GM12878 (cell line): ENCODE measurements around the gene NMD3. TPM values are rescaled to one million over a fixed set of nuclear protein-coding genes. Genes with fewer than 3 reads are reported as not detected.

Experiments
- BHLHE40 ChIP-seq, 2 experiments: fragments of 450-650 bp in 1 of 2; IDR thresholded peaks; 2 replicates each; pipeline ENCODE4 v1.6.1; 2011 to 2017; ENCODE audit warnings: low read depth in 2 of 2, borderline replicate concordance in 1 of 2, improper control_type of control experiment in 1 of 2, low read length in 1 of 2, mild to moderate bottlenecking in 1 of 2
- EED ChIP-seq: sonication (generic); IDR thresholded peaks from 2 replicates; pipeline ENCODE4 v1.6.1; 2016; ENCODE audit warnings: antibody characterized with exemption, low read depth
- RELB ChIP-seq: fragments of 450-650 bp; IDR thresholded peaks from 2 replicates; pipeline ENCODE4 v1.6.1; 2017; ENCODE audit warnings: low read depth, mild to moderate bottlenecking, moderate library complexity
- ZNF24 ChIP-seq: fragments of 450-650 bp; IDR thresholded peaks from 2 replicates; pipeline ENCODE4 v1.6.1; 2017; ENCODE audit warnings: antibody characterized with exemption, mild to moderate bottlenecking
- polyA plus RNA-seq, 11 experiments: library from polyadenylated mRNA; depleted of rRNA in 4 of 11; unstranded in 6 of 11; stranded (reverse) in 5 of 11; fragments of >200 nt; fragmentation: Nextera tagmentation in 4 of 11; fragmentation: Illumina TruSeq in 1 of 11; extraction: Ambion mirVana in 4 of 11; extraction: Trizol in 1 of 11; gene quantifications; 1 replicate in 1 of 11; 2 replicates in 10 of 11; pipeline versions ENCODE4 v1.2.1 to v1.2.3, GENCODE V29; 2011 to 2016; ENCODE audit warnings: inconsistent platforms in 2 of 11, missing spikeins in 2 of 11, low read depth in 1 of 11
- total RNA-seq, 4 experiments: library from RNA; depleted of rRNA in 3 of 4; stranded (reverse); fragments of >200 nt in 3 of 4; fragmentation: Illumina TruSeq in 1 of 4; extraction: Trizol in 1 of 4; gene quantifications; 2 replicates each; pipeline versions ENCODE4 v1.2.1 to v1.2.3, GENCODE V29; 2013 to 2021
- TF ChIP-seq, protein P1 (sequence below): fragments of 450-650 bp; formaldehyde crosslinking; IDR thresholded peaks from 2 replicates; pipeline ENCODE4 v1.5.0; 2022; ENCODE audit warnings: mild to moderate bottlenecking, missing genetic modification characterization

The NMD3 gene
- total and polyA plus RNA-seq, 10 of the 15 experiments (the other 5 are each of a cell fraction or from before 2014, with no cell fraction given) = 34.2 to 66.8 (median 55.7) TPM

GRCh38 chr3:161272524-161272923 lies 51.4 kb downstream of the NMD3 start (continued):
- TF ChIP-seq ZNF24 = no peak
- TF ChIP-seq, protein P1, sequence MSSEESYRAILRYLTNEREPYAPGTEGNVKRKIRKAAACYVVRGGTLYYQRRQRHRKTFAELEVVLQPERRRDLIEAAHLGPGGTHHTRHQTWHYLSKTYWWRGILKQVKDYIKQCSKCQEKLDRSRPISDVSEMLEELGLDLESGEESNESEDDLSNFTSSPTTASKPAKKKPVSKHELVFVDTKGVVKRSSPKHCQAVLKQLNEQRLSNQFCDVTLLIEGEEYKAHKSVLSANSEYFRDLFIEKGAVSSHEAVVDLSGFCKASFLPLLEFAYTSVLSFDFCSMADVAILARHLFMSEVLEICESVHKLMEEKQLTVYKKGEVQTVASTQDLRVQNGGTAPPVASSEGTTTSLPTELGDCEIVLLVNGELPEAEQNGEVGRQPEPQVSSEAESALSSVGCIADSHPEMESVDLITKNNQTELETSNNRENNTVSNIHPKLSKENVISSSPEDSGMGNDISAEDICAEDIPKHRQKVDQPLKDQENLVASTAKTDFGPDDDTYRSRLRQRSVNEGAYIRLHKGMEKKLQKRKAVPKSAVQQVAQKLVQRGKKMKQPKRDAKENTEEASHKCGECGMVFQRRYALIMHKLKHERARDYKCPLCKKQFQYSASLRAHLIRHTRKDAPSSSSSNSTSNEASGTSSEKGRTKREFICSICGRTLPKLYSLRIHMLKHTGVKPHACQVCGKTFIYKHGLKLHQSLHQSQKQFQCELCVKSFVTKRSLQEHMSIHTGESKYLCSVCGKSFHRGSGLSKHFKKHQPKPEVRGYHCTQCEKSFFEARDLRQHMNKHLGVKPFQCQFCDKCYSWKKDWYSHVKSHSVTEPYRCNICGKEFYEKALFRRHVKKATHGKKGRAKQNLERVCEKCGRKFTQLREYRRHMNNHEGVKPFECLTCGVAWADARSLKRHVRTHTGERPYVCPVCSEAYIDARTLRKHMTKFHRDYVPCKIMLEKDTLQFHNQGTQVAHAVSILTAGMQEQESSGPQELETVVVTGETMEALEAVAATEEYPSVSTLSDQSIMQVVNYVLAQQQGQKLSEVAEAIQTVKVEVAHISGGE (CRISPR knock-in tag) = no peak
- TF ChIP-seq EED = no peak
- no peak for TF ChIP-seq BHLHE40 (IDR thresholded peaks at IDR 0.05; ENCODE audit: borderline replicate concordance in 1 of 2, low read depth in 2 of 2, low read length in 1 of 2)
- no peak for TF ChIP-seq RELB
- TF ChIP-seq, all 136 proteins: peak for 0
